GM08714 (cell line): ENCODE data around the gene IGSF3.
"Not testable (repeated sequence)": the region's sequence is repeated elsewhere in the genome, so short reads cannot be mapped to it uniquely, and the experiment has no call there.

Source experiments
- H3K4me3 ChIP-seq: fragments of 200-500 bp; sonication (Bioruptor generic); 2 replicates; pipeline ENCODE4 v1.5.1; 2014; ENCODE audit warnings: mild to moderate bottlenecking, low read length, inconsistent platforms
- ZNF274 ChIP-seq: IDR thresholded peaks from 2 replicates; pipeline ENCODE4 v1.6.1; 2012; ENCODE audit warnings: mild to moderate bottlenecking, low read depth, low read length

The IGSF3 gene

GRCh38 chr1:116654351-116654750 lies 13.2 kb downstream of the IGSF3 start:
- no peak overlapping the region for H3K4me3 ChIP-seq
- TF ChIP-seq ZNF274 = no peak

DNA sequence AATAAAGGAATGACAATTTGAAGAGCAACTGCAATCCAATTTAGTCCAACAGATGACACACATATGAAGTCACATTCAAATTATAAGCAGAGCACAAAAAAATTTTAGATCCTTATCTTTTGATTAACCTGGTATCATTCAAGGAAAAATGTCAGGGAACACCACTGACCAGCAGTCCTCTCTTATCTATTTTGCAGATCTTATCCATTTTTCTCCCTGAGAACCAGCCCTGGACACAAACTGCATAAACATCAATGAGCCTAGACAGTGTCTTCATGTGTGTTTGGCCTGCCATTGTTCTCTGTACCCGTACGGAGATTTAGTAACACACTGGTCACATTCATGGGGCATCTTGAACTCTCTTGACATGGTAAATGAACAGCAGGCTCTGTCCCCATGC lies 14.9 kb downstream of the IGSF3 start:
- not testable (repeated sequence) for H3K4me3 ChIP-seq

DNA sequence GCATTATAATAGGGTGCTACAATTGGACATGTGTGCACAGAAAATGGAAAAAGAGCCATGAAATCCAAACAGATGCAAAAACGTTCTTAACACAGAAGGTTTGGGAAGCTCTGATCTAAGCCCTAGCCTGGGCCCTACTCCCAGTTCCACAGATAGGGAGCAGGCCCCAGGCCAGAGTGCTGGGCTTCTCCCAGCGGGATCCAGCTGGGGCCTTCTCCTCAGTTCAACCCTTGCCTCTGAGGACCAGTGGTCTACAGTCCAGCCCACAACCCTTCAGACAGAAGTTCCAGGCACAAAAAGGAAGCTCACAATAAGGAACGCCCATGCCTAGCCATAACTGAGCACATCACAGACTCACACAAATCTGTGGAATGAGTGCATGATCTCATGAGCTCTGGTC lies 16.8 kb downstream of the IGSF3 start:
- not testable (repeated sequence) for H3K4me3 ChIP-seq

- not testable (repeated sequence) for H3K4me3 ChIP-seq
Measured at GRCh38 chr1:116649041-116649440, 18.5 kb downstream of the IGSF3 start.

GRCh38 chr1:116648325-116648724 lies 19.2 kb downstream of the IGSF3 start:
- H3K4me3 ChIP-seq = not testable (repeated sequence)

- not testable (repeated sequence) for H3K4me3 ChIP-seq
Measured at GRCh38 chr1:116647186-116647585, 20.3 kb downstream of the IGSF3 start.

GRCh38 chr1:116646673-116647170 lies 20.8 kb downstream of the IGSF3 start:
- not testable (repeated sequence) for H3K4me3 ChIP-seq

- not testable (repeated sequence) for H3K4me3 ChIP-seq
Measured at GRCh38 chr1:116645802-116646672, 21.5 kb downstream of the IGSF3 start.

DNA sequence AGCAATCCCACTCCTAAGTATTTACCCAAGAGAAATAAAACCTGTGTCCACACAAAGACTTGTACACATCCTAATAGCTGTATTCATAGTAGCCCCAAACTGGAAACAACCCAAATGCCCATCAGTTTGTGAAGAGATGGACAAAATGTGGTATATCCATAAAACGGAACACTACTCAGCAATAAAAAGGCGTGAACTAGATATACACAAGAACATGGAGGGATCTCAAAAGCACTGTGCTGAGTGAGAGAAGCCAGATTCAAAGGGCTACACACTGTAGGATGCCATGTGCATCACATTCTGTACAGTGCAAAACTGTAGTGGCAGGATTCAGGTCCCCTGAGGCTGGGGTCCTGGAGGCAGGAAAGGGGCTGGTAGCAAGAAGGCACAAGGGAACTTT lies 22.5 kb downstream of the IGSF3 start:
- H3K4me3 ChIP-seq = not testable (repeated sequence)

DNA sequence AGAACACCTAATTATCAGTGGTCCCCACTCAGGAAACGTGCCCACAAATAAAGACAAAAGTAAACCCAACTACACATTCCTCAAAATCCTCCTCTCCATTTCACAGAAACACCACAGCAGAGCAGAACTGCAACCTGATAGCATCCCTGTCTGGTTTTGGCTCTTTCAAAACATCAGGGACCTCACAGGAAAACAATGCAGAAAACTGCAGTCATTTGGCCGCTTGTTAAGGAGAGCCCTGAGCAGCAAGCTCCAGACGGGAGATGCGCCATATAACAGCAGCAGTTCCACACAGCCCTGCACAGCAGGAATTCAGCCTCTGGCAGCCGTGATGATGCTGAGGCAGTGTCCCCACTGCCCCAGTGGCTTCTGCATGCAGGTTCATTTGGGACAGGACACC lies 23.4 kb downstream of the IGSF3 start:
- not testable (repeated sequence) for H3K4me3 ChIP-seq

DNA sequence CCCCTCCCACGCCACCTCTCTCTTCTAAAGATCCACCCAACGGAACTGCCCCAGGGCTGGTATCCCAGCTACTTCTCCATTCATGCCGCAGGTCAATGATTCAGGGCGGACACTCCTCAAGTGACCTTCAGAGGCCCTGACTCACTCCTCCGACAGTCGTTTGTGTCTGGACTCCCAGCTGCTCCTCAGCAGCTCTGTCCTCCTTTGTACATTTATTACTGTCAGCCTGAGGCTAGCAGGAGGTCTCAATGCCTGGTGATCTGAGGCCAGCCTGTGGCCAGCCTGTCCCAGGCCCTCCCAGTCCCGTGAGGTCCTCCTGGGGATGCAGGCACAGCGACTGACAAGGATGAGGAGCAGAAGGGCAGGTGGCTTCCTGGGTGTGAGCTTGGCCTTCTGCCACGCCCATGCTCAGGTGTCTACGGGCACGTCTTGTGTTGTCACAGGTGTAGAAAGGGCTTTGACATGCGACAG lies 24.2 kb downstream of the IGSF3 start:
- H3K4me3 ChIP-seq = not testable (repeated sequence)

DNA sequence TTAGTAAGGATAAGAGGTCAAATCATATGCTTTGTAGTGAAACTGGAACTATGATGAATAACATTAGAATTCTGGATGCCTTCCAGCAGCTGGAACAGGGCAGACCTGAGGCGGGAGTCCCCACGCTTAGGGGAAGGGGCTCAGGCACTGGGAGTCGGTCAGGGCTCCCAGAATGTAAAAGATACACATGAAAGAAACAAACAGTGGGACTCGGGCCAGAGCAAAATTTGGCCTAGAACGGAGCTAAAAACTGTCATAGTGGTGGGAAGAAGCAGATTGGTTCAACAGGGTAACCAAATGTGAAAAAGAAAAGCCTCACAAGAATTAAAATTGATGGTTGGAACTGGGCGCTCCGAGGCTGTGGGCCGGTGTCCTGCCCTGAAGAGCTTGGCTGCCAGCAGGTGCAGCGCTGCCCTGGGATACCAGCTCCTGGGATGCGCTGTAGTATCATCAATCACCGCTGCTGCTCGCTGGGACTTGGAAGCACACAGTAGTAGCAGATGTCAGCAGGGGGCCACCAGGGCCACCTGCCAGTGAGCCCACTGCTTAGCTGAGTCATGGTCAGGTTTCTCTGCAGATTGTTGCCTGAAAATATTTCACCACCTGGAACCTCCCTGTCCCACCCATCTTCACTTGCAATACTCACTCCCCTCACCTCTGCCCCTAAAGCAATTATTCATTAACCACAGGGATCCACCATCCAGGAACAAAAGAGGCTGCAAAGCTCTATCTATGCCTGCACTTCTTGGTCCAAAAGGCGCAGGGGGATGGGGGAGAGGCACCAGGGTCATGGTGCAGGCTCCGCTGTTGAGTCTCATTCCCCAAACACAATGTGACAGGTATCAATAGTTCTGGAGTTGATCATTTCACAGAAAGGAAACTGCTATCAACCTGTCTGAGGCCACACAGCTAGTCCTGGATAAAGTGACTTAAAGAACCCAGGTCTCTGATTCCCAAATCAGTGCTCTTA lies 24.9 kb downstream of the IGSF3 start:
- not testable (repeated sequence) for H3K4me3 ChIP-seq

DNA sequence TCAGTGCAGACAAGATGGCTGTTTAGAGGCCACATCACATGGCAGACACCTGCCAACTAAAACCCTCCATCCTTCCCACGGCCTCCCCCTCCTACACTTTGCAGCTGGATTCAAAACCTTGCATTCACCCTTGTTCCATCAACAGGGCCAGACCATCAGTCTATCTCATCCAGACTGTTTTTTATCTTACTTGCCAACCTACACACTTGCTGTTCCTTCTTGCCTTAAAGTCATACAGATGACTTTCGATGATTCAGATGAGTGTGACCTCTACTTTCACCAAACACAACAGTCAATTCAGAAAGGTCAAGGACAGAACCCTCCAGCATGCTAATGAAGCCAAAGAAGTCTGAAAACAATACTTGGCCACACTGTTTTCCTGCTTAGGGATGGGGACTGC lies 29.9 kb downstream of the IGSF3 start:
- H3K4me3 ChIP-seq = not testable (repeated sequence)

- H3K4me3 ChIP-seq = not testable (repeated sequence)
Measured at GRCh38 chr1:116636584-116636983, 30.9 kb downstream of the IGSF3 start.

DNA sequence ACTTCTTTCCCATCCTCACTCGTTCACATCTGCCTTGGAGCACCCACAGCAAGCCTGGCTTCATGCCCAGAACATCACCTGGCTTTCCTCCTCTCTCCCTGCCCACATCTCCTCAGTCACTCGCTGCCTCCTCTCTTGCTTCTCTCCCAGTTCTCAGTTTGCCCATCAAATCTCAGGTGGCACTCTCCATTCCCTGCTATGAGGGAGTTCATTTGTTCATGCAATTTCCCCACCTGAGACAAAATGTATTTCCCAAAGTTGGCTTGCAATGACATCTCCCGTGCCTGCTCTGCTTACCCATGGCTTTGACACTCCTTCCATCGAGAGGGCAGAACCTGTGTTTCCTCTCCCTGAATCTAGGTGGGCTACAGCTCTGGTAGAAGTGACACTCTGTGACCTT lies 33.1 kb downstream of the IGSF3 start:
- not testable (repeated sequence) for H3K4me3 ChIP-seq

DNA sequence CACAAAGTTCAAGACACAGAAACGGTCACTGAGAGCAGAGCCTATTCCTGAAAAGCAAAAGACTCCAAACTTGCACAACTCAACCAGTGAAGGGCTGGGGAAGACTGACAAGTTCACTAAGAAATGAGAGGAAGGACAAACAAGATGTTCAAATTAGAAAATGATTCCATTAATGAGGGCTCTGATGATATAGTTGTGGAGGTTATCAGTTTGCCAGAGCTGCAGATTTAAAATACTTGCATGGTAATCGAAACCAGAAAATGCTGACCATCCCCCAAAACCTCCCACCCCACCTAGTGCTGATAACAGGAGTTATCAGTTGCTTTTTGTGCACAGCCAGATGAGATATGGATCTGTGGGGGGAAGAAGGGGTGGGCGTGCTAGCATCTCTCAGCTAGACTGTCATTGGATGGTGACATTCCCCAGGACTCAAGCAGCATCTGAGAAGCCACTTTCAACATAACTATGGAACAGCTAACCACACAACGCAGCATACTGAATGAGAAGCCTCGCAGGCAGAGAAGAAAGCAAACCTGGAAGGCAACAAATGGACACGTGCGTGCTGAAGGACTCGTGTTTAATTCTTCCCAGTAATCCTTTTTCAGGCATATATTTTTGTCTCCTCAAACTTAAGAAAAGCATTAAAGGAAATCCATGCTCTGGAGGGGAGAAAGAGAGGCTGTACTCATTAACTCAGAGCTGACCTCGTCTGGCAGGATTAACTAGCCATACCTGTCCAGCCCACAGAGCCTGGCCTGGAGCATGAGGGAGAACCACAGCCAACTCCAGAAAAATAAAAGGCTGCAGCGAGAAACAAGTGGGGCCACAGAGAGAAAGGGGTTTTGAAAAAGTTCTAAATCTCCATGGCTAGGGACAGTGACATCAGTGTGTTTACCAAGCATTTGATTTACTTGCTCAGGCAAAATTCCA lies 35.3 kb downstream of the IGSF3 start:
- H3K4me3 ChIP-seq = not testable (repeated sequence)

DNA sequence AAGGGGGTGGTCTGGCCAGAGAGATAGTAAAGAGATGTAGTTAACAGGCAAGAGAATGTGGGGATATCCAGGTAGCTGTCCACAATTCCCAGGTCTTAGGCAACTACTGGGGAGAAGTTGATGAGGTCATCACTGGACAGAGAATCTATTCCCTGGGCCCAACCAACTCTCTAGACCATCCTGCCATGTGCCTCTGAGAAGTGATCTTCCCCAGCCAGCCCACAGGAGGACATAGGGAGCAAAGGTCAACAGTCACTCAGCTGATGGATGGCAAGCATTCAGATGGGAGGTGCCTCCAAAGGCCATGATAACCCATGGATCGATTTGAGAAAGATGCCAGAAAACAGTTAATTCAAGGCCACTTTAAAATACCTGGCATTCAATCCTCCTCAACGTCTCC lies 36.0 kb downstream of the IGSF3 start:
- H3K4me3 ChIP-seq = not testable (repeated sequence)

GRCh38 chr1:116630057-116630456 lies 37.5 kb downstream of the IGSF3 start:
- not testable (repeated sequence) for H3K4me3 ChIP-seq

GRCh38 chr1:116629441-116629840 lies 38.1 kb downstream of the IGSF3 start:
- not testable (repeated sequence) for H3K4me3 ChIP-seq
